Measurements from ENCODE around the gene EIF4B. TPM values are rescaled to one million over a fixed set of nuclear protein-coding genes. Genes with fewer than 3 reads are reported as not detected.

Gene EIF4B
- total and polyA plus RNA-seq, 2 of the 13 experiments (the other 11 are each of a cell fraction or from before 2014, with no cell fraction given) = 416 to 548 TPM

GRCh38 chr12:53061404-53062010, 55.3 kb downstream of the EIF4B start (continued):
- TF ChIP-seq, protein P1, sequence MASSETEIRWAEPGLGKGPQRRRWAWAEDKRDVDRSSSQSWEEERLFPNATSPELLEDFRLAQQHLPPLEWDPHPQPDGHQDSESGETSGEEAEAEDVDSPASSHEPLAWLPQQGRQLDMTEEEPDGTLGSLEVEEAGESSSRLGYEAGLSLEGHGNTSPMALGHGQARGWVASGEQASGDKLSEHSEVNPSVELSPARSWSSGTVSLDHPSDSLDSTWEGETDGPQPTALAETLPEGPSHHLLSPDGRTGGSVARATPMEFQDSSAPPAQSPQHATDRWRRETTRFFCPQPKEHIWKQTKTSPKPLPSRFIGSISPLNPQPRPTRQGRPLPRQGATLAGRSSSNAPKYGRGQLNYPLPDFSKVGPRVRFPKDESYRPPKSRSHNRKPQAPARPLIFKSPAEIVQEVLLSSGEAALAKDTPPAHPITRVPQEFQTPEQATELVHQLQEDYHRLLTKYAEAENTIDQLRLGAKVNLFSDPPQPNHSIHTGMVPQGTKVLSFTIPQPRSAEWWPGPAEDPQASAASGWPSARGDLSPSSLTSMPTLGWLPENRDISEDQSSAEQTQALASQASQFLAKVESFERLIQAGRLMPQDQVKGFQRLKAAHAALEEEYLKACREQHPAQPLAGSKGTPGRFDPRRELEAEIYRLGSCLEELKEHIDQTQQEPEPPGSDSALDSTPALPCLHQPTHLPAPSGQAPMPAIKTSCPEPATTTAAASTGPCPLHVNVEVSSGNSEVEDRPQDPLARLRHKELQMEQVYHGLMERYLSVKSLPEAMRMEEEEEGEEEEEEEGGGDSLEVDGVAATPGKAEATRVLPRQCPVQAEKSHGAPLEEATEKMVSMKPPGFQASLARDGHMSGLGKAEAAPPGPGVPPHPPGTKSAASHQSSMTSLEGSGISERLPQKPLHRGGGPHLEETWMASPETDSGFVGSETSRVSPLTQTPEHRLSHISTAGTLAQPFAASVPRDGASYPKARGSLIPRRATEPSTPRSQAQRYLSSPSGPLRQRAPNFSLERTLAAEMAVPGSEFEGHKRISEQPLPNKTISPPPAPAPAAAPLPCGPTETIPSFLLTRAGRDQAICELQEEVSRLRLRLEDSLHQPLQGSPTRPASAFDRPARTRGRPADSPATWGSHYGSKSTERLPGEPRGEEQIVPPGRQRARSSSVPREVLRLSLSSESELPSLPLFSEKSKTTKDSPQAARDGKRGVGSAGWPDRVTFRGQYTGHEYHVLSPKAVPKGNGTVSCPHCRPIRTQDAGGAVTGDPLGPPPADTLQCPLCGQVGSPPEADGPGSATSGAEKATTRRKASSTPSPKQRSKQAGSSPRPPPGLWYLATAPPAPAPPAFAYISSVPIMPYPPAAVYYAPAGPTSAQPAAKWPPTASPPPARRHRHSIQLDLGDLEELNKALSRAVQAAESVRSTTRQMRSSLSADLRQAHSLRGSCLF (CRISPR knock-in tag; IDR thresholded peaks at IDR 0.05; ENCODE audit: borderline replicate concordance) = no peak
- TF ChIP-seq IRF2 (CRISPR knock-in tag; IDR thresholded peaks at IDR 0.05) (0 out of 2 replicates have a peak, but pooled peaks have one; percentile 30), HNF4G (IDR thresholded peaks at IDR 0.05; ENCODE audit: borderline replicate concordance, low read depth, low read length) (no peak), HNF4G (CRISPR knock-in tag; IDR thresholded peaks at IDR 0.05; ENCODE audit: borderline replicate concordance, low read depth) (no peak; the same call in 1 of the 2 replicates), ZNF326 (CRISPR knock-in tag; IDR thresholded peaks at IDR 0.05; ENCODE audit: borderline replicate concordance) (no peak), MIER3 (CRISPR knock-in tag; IDR thresholded peaks at IDR 0.05; ENCODE audit: borderline replicate concordance) (no peak; the same call in 1 of the 2 replicates), NCOA2 (CRISPR knock-in tag; IDR thresholded peaks at IDR 0.05) (peak; percentile 60), HES4 (CRISPR knock-in tag; IDR thresholded peaks at IDR 0.05; ENCODE audit: borderline replicate concordance) (no peak), ATF7-NPFF (CRISPR knock-in tag; IDR thresholded peaks at IDR 0.05; ENCODE audit: low read depth) (no peak), DDIT3 (CRISPR knock-in tag; IDR thresholded peaks at IDR 0.05) (no peak), KAT7 (CRISPR knock-in tag; IDR thresholded peaks at IDR 0.05; ENCODE audit: borderline replicate concordance) (no peak), ZNF790 (CRISPR knock-in tag; IDR thresholded peaks at IDR 0.05; ENCODE audit: borderline replicate concordance) (no peak), SMARCC2 (IDR thresholded peaks at IDR 0.05) (no peak), POLR2G (IDR thresholded peaks at IDR 0.05; ENCODE audit: low read depth, low read length) (no peak), KDM4B (CRISPR knock-in tag; IDR thresholded peaks at IDR 0.05) (no peak), HOXA5 (CRISPR knock-in tag; IDR thresholded peaks at IDR 0.05) (no peak), RXRB (CRISPR knock-in tag; IDR thresholded peaks at IDR 0.05; ENCODE audit: borderline replicate concordance) (peak; percentile 90), YY1 (IDR thresholded peaks at IDR 0.05; ENCODE audit: insufficient read depth, insufficient replicate concordance, low read depth, low read length) (no peak), RXRA (CRISPR knock-in tag; IDR thresholded peaks at IDR 0.05) (peak; percentile 92)
- TF ChIP-seq, protein P2, sequence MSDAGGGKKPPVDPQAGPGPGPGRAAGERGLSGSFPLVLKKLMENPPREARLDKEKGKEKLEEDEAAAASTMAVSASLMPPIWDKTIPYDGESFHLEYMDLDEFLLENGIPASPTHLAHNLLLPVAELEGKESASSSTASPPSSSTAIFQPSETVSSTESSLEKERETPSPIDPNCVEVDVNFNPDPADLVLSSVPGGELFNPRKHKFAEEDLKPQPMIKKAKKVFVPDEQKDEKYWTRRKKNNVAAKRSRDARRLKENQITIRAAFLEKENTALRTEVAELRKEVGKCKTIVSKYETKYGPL (CRISPR knock-in tag; IDR thresholded peaks at IDR 0.05) = no peak
- TF ChIP-seq, protein P3, sequence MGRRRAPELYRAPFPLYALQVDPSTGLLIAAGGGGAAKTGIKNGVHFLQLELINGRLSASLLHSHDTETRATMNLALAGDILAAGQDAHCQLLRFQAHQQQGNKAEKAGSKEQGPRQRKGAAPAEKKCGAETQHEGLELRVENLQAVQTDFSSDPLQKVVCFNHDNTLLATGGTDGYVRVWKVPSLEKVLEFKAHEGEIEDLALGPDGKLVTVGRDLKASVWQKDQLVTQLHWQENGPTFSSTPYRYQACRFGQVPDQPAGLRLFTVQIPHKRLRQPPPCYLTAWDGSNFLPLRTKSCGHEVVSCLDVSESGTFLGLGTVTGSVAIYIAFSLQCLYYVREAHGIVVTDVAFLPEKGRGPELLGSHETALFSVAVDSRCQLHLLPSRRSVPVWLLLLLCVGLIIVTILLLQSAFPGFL (CRISPR knock-in tag; IDR thresholded peaks at IDR 0.05) = no peak
- TF ChIP-seq, protein P4, sequence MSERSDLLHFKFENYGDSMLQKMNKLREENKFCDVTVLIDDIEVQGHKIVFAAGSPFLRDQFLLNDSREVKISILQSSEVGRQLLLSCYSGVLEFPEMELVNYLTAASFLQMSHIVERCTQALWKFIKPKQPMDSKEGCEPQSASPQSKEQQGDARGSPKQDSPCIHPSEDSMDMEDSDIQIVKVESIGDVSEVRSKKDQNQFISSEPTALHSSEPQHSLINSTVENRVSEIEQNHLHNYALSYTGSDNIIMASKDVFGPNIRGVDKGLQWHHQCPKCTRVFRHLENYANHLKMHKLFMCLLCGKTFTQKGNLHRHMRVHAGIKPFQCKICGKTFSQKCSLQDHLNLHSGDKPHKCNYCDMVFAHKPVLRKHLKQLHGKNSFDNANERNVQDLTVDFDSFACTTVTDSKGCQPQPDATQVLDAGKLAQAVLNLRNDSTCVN (CRISPR knock-in tag; IDR thresholded peaks at IDR 0.05; ENCODE audit: borderline replicate concordance) = peak; percentile 49; the same call in 1 of the 2 replicates
